GM19238 (cell line): Measurements from ENCODE around the gene KIF13A.

Experiments
- DNase-seq: peaks from one replicate; pipeline ENCODE4 v3.0.0; 2011; ENCODE audit warnings: low spot score; ENCODE audit not compliant: insufficient read length

The KIF13A gene

GRCh38 chr6:17730078-17730704 lies 257.2 kb downstream of the KIF13A start:
- DNase-seq: no peak

- DNase-seq: no peak
Measured at GRCh38 chr6:17729223-17730077, 258.0 kb downstream of the KIF13A start.

- DNase-seq: no peak
Measured at GRCh38 chr6:17728551-17729222, 258.7 kb downstream of the KIF13A start.

- DNase-seq: no peak
Measured at GRCh38 chr6:17725083-17725482, 262.4 kb downstream of the KIF13A start.

GRCh38 chr6:17724341-17724740 lies 263.1 kb downstream of the KIF13A start:
- no peak for DNase-seq

GRCh38 chr6:17721671-17722070 lies 265.8 kb downstream of the KIF13A start:
- DNase-seq: no peak

GRCh38 chr6:17719323-17720041 lies 268.0 kb downstream of the KIF13A start:
- no peak for DNase-seq

- no peak for DNase-seq
Measured at GRCh38 chr6:17716221-17716620, 271.2 kb downstream of the KIF13A start.

- DNase-seq: peak; percentile 18
Measured at GRCh38 chr6:17714879-17715851, 272.3 kb downstream of the KIF13A start.

- no peak for DNase-seq
Measured at GRCh38 chr6:17714177-17714576, 273.3 kb downstream of the KIF13A start.

GRCh38 chr6:17712576-17712975 lies 274.9 kb downstream of the KIF13A start:
- DNase-seq: no peak

- no peak for DNase-seq
Measured at GRCh38 chr6:17710331-17710730, 277.1 kb downstream of the KIF13A start.

GRCh38 chr6:17709476-17709875 lies 278.0 kb downstream of the KIF13A start:
- DNase-seq: no peak
